ENCODE measurements around the gene GPM6B.

GRCh38 chrX:13734278-13735172 lies 82.4 kb downstream of the GPM6B start, which contains the start of the genes OFD1 and TRAPPC2:
- TF ChIP-seq CTCF (IDR thresholded peaks at IDR 0.05; ENCODE audit: insufficient read depth, low read length, poor library complexity, severe bottlenecking) (no peak), EZH2phosphoT487 (conservative IDR thresholded peaks at IDR 0.05; ENCODE audit: low read length) (no peak)
